GM12875 (cell line): ENCODE results near the gene AFDN.

Source experiments
- H3K4me3 ChIP-seq: one replicate; pipeline ENCODE4 v1.5.1; 2011; ENCODE audit warnings: low read depth, low read length, control low read depth
- TF ChIP-seq, protein P1 (sequence below): IDR thresholded peaks from 2 replicates; pipeline ENCODE4 v1.5.1; 2011; ENCODE audit warnings: low read depth, mild to moderate bottlenecking, control low read depth, inconsistent platforms, low read length, moderate library complexity, borderline replicate concordance; ENCODE audit not compliant: insufficient read depth

Gene AFDN

DNA sequence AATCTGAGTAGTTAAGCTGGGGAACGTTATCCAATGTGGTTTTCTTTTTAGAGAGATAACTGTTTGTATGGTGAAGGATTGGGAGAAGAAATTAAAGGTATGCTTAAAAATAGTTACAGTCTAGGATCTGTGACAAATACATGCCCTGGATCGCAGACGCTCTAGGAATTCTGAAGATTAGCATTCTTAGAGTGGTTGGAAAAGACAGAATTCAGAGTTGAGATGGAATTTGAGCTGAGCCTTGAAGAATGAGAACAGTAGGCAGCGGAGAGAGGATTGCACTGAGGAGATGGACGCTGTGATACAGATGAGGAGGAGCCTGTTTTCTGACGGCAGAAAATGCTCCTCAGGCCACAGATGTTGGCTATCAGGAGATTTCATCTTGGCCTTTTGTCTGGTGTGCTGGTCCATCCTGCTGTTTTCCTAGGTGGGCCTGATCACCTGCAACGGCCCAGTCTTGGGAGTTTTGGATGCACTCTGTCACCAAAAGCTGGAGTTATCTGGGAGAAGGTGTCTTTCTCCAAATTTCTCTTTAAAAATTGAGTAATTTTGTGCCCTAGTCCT lies 122.5 kb downstream of the AFDN start:
- TF ChIP-seq, protein P1, sequence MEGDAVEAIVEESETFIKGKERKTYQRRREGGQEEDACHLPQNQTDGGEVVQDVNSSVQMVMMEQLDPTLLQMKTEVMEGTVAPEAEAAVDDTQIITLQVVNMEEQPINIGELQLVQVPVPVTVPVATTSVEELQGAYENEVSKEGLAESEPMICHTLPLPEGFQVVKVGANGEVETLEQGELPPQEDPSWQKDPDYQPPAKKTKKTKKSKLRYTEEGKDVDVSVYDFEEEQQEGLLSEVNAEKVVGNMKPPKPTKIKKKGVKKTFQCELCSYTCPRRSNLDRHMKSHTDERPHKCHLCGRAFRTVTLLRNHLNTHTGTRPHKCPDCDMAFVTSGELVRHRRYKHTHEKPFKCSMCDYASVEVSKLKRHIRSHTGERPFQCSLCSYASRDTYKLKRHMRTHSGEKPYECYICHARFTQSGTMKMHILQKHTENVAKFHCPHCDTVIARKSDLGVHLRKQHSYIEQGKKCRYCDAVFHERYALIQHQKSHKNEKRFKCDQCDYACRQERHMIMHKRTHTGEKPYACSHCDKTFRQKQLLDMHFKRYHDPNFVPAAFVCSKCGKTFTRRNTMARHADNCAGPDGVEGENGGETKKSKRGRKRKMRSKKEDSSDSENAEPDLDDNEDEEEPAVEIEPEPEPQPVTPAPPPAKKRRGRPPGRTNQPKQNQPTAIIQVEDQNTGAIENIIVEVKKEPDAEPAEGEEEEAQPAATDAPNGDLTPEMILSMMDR = no peak
- H3K4me3 ChIP-seq = no peak overlapping the region

- TF ChIP-seq, protein P1 = no peak
- no peak overlapping the region for H3K4me3 ChIP-seq
Measured at GRCh38 chr6:167951781-167952511, 125.2 kb downstream of the AFDN start.

DNA sequence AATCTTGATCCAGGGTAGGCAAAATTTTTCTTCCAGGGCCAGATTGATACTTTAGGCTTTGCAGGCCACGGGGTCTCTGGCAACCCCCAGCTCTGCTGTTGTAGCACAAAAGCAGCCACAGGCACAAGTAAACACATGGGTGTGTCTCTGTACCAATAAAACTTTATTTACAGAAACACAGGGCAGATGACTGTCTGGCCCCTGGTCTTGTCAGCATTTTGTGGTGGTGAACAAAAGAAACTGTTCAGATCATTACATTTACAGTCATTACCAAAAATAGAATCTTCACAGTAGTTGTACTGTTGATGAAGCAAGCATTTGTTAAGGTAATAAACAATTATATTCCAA lies 125.8 kb downstream of the AFDN start:
- H3K4me3 ChIP-seq = no peak overlapping the region
- TF ChIP-seq, protein P1 = no peak

GRCh38 chr6:167953551-167953950 lies 126.8 kb downstream of the AFDN start:
- TF ChIP-seq, protein P1 = no peak
- no peak overlapping the region for H3K4me3 ChIP-seq

DNA sequence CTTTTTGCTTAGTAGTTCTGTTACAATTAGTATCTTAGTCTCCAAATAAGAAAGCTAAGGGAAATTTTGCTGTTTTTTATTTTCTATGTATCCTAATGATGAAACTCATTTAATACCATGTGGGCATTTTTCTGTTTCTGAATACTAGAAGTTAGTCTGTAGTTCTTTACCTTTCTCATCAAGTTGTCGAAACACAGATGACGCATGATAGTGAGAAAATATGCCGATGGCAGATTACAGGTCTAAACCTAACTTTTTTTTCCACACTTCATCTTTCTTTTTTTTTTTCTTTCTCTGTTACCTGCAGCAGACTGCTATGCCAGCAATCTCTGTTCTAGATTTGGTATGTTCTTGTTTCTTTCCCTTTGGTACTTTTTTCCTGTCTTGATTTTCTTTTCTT lies 127.4 kb downstream of the AFDN start:
- TF ChIP-seq, protein P1 = no peak
- H3K4me3 ChIP-seq = no peak overlapping the region

- TF ChIP-seq, protein P1 = no peak
Measured at GRCh38 chr6:167956491-167956890, 129.8 kb downstream of the AFDN start.

DNA sequence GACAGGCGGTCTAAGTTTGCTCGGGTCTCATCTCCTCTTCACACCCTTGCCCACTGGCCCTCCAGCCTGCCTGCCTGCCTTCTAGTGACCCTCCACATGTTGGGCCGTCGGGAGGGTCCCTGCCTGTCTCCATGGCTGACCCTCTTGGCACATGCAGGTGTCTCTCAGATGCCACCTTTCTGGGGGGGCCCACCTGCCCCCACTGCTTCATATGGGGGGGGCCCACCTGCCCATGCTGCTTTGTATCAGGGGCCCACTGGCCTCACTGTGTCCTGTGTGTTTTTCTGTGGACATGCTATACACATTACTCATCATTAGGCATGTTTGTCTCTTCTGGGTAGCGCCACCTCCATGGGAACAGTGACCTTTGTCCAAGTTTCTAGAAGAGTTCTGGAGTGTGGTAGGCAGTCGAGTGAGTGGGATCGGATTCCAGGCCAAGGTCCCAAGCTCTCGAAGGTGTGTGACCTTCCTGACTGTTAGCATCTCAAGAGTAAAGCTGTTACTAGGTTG lies 130.3 kb downstream of the AFDN start:
- H3K4me3 ChIP-seq = no peak overlapping the region
- TF ChIP-seq, protein P1 = no peak

More at GRCh38 chr6:167956491-167956890, 129.8 kb downstream of the AFDN start:
- no peak overlapping the region for H3K4me3 ChIP-seq
